SK-N-SH treated with all-trans-retinoic acid at 6 μM for 48 hours (cell line): ENCODE measurements around the gene ANO6.
"Not testable (repeated sequence)": the region's sequence is repeated elsewhere in the genome, so short reads cannot be mapped to it uniquely, and the experiment has no call there.

Experiments used
- ATAC-seq: fragments of 200-7000 bp; cut with Tn5 transposase; 3 replicates; pipeline ENCODE4 v1.9.1; 2020; ENCODE audit warnings: mild to moderate bottlenecking, moderate library complexity
- ARNTL ChIP-seq: fragments of 450-650 bp; formaldehyde crosslinking; IDR thresholded peaks from 2 replicates; pipeline ENCODE4 v1.5.0; 2020; ENCODE audit warnings: low read depth, mild to moderate bottlenecking, moderate library complexity, borderline replicate concordance
- BACH2 ChIP-seq: fragments of 250-450 bp; sonication (Bioruptor Pico); IDR thresholded peaks from 2 replicates; pipeline ENCODE4 v1.9.0; 2021; ENCODE audit warnings: mild to moderate bottlenecking, borderline replicate concordance
- ISL1 ChIP-seq: fragments of 250-450 bp; sonication (Bioruptor Pico); IDR thresholded peaks from 2 replicates; pipeline ENCODE4 v2.1.2; 2022; ENCODE audit warnings: mild to moderate bottlenecking, moderate library complexity
- OSR1 ChIP-seq: fragments of 250-450 bp; sonication (Bioruptor Pico); IDR thresholded peaks from 2 replicates; pipeline ENCODE4 v1.8.0; 2022; ENCODE audit warnings: moderate library complexity, mild to moderate bottlenecking, inconsistent platforms
- PPARA ChIP-seq: fragments of 250-450 bp; sonication (Bioruptor Pico); IDR thresholded peaks from 2 replicates; pipeline ENCODE4 v1.5.0; 2020; ENCODE audit warnings: mild to moderate bottlenecking, borderline replicate concordance
- RARB ChIP-seq: fragments of 250-450 bp; sonication (Bioruptor Pico); IDR thresholded peaks from 2 replicates; pipeline ENCODE4 v1.8.0; 2021; ENCODE audit warnings: mild to moderate bottlenecking, moderate library complexity
- SNAI2 ChIP-seq: fragments of 250-450 bp; sonication (Bioruptor Pico); IDR thresholded peaks from 2 replicates; pipeline ENCODE4 v1.5.0; 2020; ENCODE audit warnings: mild to moderate bottlenecking, moderate library complexity
- TCF4 ChIP-seq: fragments of 250-450 bp; sonication (Bioruptor Pico); IDR thresholded peaks from 2 replicates; pipeline ENCODE4 v1.8.0; 2021; ENCODE audit warnings: mild to moderate bottlenecking, moderate library complexity, borderline replicate concordance
- TOX ChIP-seq: fragments of 250-450 bp; sonication (Bioruptor Pico); IDR thresholded peaks from 2 replicates; pipeline ENCODE4 v1.8.0; 2021; ENCODE audit warnings: mild to moderate bottlenecking, moderate library complexity, borderline replicate concordance
- ZC3H10 ChIP-seq: fragments of 250-450 bp; sonication (Bioruptor Pico); IDR thresholded peaks from 2 replicates; pipeline ENCODE4 v1.5.1; 2021; ENCODE audit warnings: mild to moderate bottlenecking, moderate library complexity
- ZFP3 ChIP-seq: fragments of 250-450 bp; sonication (Bioruptor Pico); IDR thresholded peaks from 2 replicates; pipeline ENCODE4 v1.5.0; 2020; ENCODE audit warnings: mild to moderate bottlenecking, moderate library complexity
- ZFP30 ChIP-seq: fragments of 450-650 bp; formaldehyde crosslinking; IDR thresholded peaks from 2 replicates; pipeline ENCODE4 v1.5.0; 2022; ENCODE audit warnings: mild to moderate bottlenecking, moderate library complexity
- ZNF70 ChIP-seq: fragments of 450-650 bp; formaldehyde crosslinking; IDR thresholded peaks from 2 replicates; pipeline ENCODE4 v1.5.0; 2020; ENCODE audit warnings: mild to moderate bottlenecking, moderate library complexity
- ZNF8 ChIP-seq: fragments of 450-650 bp; formaldehyde crosslinking; IDR thresholded peaks from 2 replicates; pipeline ENCODE4 v1.5.0; 2020; ENCODE audit warnings: mild to moderate bottlenecking, moderate library complexity
- TF ChIP-seq, protein P1 (sequence below): fragments of 250-450 bp; sonication (Bioruptor Pico); IDR thresholded peaks from 2 replicates; pipeline ENCODE4 v1.5.1; 2021; ENCODE audit warnings: mild to moderate bottlenecking, moderate library complexity
- TF ChIP-seq, protein P2 (sequence below): fragments of 250-450 bp; sonication (Bioruptor Pico); IDR thresholded peaks from 2 replicates; pipeline ENCODE4 v1.8.0; 2020; ENCODE audit warnings: mild to moderate bottlenecking, moderate library complexity, borderline replicate concordance
- TF ChIP-seq, protein P3 (sequence below): fragments of 250-450 bp; sonication (Bioruptor Pico); IDR thresholded peaks from 2 replicates; pipeline ENCODE4 v1.5.1; 2020; ENCODE audit warnings: low read depth, mild to moderate bottlenecking, moderate library complexity
- TF ChIP-seq, protein P4 (sequence below): fragments of 250-450 bp; sonication (Bioruptor Pico); IDR thresholded peaks from 2 replicates; pipeline ENCODE4 v1.8.0; 2021; ENCODE audit warnings: low read depth, mild to moderate bottlenecking, moderate library complexity, borderline replicate concordance

The ANO6 gene

DNA sequence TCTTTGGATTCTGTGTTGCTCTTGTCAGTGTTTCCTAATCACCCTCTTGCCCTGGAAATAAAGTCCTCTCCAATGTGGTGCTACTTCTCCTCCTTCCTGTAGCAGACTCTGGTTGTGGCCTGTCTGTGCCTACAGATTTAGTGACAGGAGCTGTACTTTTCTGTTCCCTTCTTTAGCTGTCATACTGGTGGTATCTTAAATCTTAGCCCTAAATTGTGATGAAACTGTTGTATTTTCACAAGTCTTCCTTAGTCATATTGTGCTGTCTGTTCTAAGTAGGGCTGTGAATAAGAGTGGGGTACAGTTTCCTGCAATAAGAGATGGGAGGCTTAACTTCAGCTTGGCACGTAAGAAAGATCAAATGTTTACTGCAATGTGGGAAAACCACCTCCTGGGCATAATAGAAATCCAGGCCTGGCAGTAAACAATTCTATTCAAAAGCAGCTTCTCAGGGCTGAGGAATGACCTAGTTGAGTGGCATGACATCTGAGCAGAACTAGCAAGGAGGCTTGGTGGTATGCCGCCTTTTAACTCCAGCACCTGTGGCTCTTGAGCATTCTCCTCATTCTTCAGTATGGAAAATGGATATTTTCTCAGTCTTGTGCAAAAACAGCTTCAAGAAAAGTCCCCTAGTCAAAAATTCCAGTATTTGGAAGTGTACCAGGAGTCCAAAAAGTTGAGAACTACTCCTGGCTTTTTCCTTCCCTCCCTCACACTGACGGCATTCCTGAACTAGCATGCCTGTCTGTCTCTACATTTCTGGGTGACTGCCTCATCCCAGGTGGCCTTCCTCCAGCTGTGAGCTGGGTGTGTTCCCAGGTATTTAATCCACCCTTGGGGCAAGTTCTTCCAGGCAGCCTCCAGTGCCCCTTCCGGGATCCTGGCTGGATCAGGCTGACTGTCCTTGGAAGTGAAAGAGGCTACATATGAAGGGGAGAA is 19.5 kb downstream of the ANO6 start:
- TF ChIP-seq ISL1 (peak; percentile 24), ARNTL (no peak)
- ATAC-seq = peak; percentile 29

DNA sequence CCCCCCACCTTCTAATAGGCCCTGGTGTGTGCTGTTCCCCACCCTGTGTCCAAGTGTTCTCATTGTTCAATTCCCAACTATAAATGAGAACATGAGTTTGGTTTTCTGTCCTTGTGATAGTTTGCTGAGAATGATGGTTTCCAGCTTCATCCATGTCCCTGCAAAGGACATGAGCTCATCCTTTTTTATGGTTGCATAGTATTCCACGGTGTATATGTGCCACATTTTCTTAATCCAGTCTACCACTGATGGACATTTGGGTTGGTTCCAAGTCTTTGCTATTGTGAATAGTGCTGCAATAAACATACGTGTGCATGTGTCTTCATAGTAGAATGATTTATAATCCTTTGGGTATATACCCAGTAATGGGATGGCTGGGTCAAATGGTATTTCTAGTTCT is 20.5 kb downstream of the ANO6 start:
- ATAC-seq = not testable (repeated sequence)

DNA sequence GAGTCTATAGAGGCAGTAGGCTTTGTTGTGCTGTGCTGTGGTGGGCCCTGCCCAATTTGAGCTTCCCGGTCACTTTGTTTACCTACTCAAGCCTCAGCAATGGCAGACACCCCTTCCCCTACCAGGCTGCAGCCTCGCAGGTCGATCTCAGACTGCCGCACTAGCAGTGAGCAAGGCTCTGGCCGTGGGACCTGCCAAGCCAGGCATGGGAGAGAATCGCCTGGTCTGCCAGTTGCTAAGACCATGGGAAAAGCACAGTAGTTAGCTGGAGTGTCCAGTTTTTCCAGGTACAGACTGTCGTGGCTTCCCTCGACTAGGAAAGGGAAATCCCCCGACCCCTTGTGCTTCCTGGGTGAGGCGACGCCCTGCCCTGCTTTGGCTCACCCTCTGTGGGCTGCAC is 26.3 kb downstream of the ANO6 start:
- ATAC-seq = no peak
- TF ChIP-seq ZFP30 (CRISPR knock-in tag) (no peak), BACH2 (CRISPR knock-in tag) (no peak)
- TF ChIP-seq, all 23 proteins: peak for 0

DNA sequence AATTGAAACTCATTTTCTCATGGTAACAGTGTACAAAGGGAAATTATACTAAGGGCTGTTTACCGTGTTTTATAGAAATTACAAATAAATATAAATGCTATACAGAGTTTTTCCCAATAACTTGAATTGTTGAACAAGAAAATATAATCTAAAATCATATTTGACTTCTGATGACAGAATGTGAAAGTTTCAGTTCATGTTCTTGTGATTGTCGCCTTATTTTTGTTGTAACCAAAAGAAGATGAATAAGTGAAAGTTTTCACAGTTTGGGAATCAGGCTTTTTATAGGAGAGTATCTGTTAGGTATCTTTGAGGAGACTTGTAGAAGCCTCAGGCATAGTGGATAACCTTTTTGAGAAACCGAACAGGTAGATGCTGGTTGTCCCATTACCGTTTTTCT is 28.1 kb downstream of the ANO6 start:
- TF ChIP-seq OSR1 (no peak), ZFP3 (CRISPR knock-in tag) (no peak), TCF4 (CRISPR knock-in tag) (no peak), TOX (CRISPR knock-in tag) (no peak), ZFP30 (CRISPR knock-in tag) (no peak), RARB (CRISPR knock-in tag) (no peak), PPARA (CRISPR knock-in tag) (no peak)
- TF ChIP-seq, protein P1, sequence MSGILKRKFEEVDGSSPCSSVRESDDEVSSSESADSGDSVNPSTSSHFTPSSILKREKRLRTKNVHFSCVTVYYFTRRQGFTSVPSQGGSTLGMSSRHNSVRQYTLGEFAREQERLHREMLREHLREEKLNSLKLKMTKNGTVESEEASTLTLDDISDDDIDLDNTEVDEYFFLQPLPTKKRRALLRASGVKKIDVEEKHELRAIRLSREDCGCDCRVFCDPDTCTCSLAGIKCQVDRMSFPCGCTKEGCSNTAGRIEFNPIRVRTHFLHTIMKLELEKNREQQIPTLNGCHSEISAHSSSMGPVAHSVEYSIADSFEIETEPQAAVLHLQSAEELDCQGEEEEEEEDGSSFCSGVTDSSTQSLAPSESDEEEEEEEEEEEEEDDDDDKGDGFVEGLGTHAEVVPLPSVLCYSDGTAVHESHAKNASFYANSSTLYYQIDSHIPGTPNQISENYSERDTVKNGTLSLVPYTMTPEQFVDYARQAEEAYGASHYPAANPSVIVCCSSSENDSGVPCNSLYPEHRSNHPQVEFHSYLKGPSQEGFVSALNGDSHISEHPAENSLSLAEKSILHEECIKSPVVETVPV = no peak

DNA sequence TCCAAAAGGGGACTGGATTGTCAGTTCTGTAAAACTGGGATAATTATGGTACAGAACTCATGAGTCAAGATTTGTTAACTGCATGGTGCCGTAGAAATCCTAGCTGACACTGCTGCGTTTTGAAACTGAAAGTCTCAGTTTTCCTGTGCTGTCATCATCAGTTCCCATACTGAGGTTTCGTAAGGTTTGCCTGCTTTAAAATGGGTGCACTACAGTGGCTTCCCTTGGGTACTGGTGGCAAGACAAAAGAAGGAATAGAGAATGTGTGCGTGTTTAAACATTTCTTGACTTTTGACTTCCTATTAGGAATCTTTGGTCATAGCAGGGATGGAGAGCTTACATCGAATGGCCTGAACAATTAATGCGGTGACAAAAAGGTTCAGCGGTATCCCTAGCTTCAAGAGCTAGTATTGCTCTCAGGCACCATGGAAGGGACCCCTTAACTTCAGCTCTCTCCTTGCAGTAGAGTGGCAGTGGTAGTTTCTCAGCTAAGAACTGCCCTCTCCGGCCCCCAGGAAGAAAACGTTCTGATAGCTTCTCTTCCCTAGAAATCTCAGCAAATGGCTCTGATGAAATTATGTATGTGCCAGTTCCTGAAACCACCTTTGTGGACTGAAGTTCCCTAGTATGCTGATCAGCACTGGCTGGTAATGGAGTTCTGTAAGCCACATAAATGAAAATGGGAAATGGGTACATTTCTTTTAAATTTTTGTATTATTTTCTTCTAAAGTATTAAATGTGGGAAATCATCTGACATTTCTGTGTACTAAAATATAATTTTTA is 28.9 kb downstream of the ANO6 start:
- ATAC-seq = no peak
- TF ChIP-seq, protein P2, sequence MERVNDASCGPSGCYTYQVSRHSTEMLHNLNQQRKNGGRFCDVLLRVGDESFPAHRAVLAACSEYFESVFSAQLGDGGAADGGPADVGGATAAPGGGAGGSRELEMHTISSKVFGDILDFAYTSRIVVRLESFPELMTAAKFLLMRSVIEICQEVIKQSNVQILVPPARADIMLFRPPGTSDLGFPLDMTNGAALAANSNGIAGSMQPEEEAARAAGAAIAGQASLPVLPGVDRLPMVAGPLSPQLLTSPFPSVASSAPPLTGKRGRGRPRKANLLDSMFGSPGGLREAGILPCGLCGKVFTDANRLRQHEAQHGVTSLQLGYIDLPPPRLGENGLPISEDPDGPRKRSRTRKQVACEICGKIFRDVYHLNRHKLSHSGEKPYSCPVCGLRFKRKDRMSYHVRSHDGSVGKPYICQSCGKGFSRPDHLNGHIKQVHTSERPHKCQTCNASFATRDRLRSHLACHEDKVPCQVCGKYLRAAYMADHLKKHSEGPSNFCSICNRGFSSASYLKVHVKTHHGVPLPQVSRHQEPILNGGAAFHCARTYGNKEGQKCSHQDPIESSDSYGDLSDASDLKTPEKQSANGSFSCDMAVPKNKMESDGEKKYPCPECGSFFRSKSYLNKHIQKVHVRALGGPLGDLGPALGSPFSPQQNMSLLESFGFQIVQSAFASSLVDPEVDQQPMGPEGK (CRISPR knock-in tag) = no peak

More for the DNA sequence above, 28.1 kb downstream of the ANO6 start:
- no peak for ATAC-seq

DNA sequence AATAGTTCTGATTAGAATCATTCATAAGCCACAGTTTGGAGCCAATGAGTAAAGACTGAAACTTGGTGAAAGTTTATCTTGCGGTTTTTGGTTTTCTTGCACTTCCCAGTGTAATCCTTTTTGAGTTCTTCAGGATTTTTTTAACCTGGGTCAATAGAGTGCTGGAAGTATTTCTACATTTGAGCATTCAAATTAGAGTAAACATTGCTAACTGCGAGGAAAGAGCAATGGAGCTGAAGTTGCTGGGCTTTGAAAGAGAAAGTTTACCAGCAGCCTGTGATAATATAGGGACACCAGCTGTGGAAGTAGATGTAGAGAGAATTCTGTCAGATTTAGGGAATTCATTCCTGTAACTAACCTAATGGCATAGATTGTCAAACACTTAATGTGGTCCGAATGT is 30.3 kb downstream of the ANO6 start:
- ATAC-seq = no peak
- TF ChIP-seq ZC3H10 (CRISPR knock-in tag) (no peak), ISL1 (no peak)
- TF ChIP-seq, protein P3, sequence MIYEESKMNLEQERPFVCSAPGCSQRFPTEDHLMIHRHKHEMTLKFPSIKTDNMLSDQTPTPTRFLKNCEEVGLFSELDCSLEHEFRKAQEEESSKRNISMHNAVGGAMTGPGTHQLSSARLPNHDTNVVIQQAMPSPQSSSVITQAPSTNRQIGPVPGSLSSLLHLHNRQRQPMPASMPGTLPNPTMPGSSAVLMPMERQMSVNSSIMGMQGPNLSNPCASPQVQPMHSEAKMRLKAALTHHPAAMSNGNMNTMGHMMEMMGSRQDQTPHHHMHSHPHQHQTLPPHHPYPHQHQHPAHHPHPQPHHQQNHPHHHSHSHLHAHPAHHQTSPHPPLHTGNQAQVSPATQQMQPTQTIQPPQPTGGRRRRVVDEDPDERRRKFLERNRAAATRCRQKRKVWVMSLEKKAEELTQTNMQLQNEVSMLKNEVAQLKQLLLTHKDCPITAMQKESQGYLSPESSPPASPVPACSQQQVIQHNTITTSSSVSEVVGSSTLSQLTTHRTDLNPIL = no peak
- TF ChIP-seq, all 23 proteins: peak for 0

DNA sequence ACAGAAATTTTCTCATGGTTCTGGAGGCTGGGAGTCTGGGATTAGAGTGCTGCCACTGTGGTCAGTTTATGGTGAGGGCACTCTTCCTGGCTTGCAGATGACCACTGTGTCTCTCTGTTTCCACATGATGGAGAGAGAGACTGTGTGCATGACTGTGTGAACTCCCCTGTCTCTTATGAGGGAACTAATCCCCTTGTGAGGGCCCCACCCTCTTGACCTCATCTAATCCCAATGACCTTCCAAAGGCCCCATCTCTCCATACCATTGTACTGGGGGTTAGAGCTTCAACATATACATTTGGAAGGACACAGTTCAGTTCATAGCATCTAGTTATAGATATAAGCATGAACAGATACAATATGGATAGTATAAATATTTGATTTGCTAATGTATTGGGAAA is 31.7 kb downstream of the ANO6 start:
- TF ChIP-seq, protein P3 = no peak
- no peak for TF ChIP-seq ZFP30 (CRISPR knock-in tag)
- TF ChIP-seq ZNF70 (CRISPR knock-in tag) = no peak
- TF ChIP-seq TCF4 (CRISPR knock-in tag) = no peak
- no peak for TF ChIP-seq ZC3H10 (CRISPR knock-in tag)
- TF ChIP-seq, protein P4, sequence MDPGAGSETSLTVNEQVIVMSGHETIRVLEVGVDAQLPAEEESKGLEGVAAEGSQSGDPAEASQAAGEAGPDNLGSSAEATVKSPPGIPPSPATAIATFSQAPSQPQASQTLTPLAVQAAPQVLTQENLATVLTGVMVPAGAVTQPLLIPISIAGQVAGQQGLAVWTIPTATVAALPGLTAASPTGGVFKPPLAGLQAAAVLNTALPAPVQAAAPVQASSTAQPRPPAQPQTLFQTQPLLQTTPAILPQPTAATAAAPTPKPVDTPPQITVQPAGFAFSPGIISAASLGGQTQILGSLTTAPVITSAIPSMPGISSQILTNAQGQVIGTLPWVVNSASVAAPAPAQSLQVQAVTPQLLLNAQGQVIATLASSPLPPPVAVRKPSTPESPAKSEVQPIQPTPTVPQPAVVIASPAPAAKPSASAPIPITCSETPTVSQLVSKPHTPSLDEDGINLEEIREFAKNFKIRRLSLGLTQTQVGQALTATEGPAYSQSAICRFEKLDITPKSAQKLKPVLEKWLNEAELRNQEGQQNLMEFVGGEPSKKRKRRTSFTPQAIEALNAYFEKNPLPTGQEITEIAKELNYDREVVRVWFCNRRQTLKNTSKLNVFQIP (CRISPR knock-in tag) = no peak
- no peak for TF ChIP-seq ZNF8 (CRISPR knock-in tag)
- no peak for TF ChIP-seq SNAI2 (CRISPR knock-in tag)
- no peak for TF ChIP-seq TOX (CRISPR knock-in tag)
- no peak for ATAC-seq
